ENCODE measurements around the gene SURF2.
"Not testable (repeated sequence)": the region's sequence is repeated elsewhere in the genome, so short reads cannot be mapped to it uniquely, and the experiment has no call there.

Gene SURF2

DNA sequence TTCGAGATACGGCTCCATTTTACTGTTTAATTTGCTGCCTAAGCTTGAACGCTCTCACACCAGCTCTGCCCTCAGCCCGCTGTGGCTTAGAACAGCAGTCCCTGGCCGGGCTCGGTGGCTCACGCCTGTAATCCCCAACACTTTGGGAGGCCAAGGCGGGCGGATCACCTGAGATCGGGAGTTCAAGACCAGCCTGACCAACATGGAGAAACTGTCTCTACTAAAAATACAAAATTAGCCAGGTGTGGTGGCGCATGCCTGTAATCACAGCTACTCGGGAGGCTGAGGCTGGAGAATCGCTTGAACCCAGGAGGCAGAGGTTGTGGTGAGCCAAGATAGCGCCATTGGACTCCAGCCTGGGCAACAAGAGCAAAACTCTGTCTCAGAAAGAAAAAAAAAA lies 20.9 kb downstream of the SURF2 start:
- not testable (repeated sequence) for DNase-seq (ENCODE audit: low read depth)

DNA sequence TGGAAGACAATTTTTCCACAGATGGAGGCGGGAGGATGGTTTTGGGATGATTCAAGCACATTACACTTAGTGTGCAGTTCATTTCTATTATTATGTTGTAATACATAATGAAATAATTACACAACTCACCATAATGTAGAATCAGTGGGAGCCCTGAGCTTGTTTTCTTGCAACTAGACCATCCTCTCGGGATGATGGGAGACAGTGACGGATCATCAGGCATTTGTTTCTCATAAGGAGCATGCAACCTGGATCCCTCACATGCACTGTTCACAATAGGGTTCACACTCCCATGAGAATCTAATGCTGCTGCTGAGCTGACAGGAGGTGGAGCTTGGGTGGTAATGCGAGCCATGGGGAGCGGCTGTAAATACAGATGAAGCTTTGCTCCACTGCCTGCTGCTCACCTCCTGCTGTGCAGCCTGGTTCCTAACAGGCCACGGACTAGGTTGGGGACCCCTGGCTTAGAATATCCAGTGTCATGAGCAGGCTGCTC lies 21.4 kb downstream of the SURF2 start:
- peak; percentile 37 for DNase-seq (ENCODE audit: low read depth)

DNA sequence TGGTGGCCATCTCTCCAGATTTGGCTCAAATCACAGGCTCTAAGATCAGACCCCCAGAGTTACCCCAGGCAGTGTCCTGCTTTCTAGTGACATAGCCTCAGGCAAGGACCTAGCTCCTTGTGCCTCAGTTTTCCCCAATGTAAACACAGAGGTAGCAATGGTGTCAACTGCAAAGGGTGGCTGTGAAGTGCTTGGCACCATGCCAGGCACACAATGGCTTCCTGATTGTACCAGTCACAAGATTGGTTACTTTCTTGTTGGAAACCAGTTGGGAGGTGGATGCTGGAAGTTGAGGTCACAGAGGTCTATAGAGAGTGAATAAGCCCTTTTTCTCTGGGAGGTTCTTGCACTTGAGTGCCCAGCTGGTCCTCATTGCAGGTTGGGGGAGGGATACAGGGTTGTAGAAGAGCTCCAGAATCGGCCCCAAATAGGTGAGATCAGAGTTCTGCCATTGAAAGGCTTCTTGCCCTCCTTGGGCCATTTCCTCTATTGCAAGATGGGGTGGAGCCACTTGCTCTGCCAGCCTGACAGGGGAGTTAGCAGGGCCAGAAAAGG lies 22.1 kb downstream of the SURF2 start:
- no peak for DNase-seq (ENCODE audit: low read depth)

DNA sequence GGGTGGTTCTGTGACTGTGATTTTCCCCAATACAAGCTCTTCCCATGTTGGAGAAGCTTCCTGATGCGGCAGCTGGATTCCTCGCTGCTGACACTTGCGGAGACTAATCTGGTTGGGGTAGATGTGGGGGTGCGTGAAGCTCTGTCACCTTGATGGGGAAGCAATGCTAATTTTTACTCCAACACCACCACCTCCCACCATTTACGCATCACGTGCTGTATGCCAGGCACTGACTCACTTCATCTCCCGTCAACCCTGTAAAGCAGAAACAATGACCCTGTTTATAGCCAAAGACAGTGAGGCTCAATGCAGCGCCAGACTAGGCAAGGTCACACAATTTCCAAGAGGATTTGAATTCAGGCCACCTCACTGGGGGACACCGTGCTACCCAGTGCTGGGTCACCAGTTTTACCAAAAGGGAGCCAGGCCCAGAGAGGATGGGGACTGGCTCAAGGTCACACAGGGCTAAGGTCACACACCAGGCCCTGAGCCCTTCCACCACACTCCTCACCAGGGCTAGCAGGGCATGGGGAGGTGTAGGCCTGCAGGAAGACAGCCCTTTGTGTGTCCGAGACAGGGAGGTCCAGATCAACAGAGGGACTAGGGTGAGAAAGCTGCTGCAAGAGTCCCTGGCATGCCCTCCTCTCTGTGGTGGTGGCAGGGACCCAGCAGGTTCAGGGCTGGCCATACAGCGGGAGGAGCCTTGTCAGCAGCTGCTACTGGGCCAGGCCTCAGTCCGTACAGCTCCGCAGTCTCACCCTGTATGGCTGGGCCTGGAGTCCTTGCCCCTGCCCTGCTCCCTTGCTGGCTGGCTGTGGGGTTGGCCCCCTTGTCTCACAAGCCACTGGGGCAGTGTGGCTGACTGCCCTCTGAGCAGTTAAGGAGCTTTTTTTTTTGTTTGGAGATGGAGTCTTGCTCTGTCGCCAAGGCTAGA lies 23.1 kb downstream of the SURF2 start:
- no peak for DNase-seq (ENCODE audit: low read depth)

DNA sequence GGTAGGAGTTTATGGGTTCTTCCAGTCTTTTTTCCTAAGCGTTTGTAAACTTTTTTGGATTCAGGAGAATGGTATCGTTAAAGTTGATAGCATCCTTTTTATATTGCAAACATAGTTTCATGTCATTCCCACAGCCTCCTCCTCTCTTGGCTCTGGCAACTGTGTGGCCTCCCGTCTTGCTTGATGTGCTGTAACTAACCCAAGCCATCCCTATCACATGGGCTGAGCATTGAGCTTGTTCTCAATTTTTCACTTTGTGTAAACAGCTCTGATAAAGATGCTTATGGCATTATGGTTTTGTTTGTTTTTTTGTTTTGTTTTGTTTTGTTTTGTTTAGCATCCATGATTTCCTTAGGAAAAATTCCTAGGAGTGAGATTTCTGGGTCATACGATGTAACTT lies 24.4 kb downstream of the SURF2 start:
- DNase-seq (ENCODE audit: low read depth): no peak

DNA sequence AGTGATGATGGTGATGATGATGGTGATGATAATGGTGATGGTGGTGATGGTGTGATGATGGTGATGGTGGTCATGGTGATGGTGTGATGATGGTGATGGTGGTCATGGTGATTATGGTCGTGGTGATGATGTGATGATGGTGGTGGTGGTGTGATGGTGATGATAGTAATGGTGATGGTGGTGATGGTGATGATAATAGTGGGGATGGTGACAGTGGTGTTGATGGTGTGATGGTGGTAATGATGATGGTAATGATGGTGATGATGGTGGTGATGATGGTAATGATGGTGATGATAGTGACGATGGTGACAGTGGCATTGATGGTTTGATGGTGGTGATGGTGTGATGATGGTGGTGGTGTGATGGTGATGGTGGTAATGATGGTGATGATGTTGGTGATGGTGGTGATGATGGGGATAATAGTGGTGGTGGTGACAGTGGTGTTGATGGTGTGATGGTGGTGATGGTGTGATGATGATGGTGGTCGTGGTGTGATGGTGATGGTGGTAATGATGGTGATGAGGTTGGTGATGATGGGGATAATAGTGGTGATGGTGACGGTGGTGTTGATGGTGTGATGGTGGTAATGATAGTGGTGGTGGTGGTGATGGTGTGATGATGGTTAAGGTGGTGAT lies 26.3 kb downstream of the SURF2 start:
- DNase-seq (ENCODE audit: low read depth): no peak

DNA sequence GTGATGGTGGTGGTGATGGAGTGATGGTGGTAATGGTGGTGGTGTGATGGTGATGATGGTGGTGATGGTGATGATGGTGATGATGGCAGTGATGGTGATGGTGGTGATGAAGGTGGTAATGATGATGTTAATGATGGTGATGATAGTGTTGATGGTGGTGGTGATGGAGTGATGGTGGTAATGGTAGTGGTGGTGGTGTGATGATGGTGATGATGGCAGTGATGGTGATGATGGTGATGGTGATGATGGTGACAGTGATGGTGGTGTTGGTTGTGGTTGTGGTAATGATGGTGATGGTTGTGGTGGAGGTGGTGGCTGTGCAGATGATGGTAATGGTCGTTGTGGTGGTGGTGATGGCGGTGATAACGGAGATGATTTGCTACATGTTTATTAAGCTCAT lies 27.1 kb downstream of the SURF2 start:
- DNase-seq (ENCODE audit: low read depth): no peak

DNA sequence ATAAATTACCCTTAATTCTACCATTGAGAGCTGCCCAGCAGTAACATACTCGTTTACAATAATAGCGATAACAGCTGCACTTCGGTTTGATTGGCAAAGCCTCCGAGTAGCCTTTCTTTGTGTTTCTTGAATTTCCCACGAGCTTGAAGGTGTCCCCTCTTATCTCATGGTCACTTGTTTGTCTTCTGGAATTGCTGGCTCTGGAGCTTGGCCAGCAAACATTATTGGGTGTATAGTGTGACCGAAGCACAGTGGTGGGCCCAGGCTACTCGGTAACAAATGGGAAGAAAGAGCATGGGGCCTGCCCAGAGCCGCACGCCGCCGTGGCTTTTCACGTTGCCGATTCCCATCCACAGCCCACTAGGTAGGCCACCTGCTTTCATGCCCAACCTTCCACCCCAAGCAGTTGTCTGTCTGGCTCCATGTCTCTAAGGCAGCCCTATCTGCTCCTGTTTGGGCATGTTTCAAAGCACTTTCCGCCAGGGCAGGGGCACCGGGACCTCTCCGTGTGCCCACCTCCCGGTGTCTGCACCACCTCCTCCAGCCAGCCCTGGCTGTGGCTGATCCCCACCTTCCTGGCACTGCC lies 28.5 kb downstream of the SURF2 start:
- DNase-seq (ENCODE audit: low read depth): no peak

DNA sequence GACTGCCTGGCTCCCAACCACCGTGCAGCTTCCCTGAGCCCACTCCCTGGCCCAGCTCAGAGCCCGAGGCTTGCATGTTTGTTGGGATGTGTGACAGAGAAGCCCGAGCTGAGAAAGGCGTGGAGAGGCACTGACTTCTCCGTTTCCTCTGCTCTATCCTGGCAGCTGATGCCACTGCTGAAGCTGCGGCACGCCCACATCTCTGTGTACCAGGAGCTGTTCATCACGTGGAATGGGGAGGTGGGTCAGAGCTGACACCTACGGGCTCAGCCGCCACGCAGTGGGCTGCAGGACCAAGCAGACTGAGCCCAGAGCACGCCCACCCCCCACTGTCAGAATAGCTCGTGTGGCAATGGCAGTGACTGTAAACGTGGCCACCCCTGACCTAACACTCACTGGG lies 29.1 kb downstream of the SURF2 start:
- DNase-seq (ENCODE audit: low read depth): no peak

DNA sequence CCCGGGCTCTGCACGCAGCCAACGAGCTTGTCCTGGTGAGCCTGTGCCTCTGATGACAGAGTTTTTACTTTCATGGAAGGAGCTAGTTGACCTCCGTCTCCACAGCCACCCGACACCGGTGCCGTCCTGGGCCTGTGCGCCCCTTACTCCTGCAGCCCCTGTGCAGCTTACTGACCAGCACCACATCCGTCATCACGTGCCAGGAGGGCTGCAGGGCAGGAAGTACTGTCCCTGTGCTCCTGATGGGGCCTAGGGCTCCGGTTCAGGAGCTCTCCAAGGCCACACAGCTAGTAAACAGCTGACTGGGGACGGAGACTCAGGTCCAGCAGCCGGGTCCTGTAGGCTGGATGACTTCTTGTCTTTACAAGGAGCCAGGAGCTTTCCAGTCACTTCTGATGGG lies 30.0 kb downstream of the SURF2 start:
- DNase-seq (ENCODE audit: low read depth): no peak

DNA sequence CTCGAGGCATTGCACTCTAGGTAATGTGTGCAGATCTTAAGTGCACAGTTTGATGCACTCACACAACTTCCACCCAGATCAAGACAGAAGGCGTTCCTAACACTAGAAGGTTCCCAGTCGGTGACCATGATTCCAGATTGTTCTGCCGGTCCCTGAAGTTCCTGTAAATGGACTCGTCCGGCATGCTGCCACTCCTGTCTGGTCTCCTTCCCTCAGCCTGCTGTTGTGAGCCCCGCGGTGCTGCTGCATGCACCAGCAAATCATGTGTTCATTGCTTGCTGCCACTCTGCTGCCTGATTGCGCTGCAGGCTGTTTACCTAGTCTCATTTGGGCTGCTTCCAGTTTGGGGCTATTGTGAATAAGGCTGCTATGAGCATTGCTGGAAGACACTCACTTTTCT lies 31.3 kb downstream of the SURF2 start:
- DNase-seq (ENCODE audit: low read depth): no peak

DNA sequence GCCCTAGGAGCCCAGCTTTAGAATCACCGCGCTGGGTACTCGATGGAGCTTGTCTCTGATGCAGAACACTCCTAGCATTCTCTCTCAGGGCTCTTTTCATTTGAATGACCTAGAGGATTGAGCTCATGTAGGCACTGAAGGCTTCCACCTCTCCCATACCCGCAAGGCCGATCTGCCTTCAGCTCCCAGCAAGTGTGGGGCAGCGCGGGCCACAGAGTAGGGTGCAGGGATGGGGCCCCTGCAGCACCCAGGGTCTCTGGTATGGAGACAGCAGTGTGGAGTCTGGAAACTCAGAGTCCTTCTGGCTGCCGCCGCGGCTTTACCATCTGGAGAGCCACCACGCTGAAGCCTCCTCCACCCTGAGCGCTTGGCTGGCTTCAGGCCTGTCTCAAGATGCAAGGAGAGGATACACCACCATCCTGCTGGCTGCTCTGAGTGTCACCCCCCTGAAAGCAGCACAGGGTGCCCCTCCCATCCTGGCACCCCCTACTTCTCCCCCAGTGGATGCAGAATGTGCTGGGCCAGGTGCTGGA lies 32.7 kb downstream of the SURF2 start:
- no peak for DNase-seq (ENCODE audit: low read depth)

DNA sequence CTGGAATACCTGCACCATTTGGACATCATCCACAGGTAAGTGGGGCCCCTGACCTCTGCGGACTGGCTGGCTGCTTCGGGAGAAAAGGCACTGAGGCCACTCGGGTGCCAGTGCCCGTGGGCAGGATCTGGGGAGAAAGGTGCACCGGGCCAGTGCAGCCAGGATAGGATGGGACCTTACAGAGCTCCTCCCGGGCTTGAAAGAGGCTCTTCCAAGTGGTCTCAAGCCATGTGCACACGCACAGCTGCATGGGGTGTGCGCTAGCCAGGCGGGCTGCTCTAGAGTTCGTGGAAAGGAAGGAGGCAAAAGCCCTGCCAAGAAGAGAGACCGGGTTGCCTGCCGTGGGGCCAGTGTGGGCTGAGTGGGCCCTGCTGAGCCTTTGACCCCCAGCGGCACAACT lies 33.2 kb downstream of the SURF2 start:
- DNase-seq (ENCODE audit: low read depth): no peak

DNA sequence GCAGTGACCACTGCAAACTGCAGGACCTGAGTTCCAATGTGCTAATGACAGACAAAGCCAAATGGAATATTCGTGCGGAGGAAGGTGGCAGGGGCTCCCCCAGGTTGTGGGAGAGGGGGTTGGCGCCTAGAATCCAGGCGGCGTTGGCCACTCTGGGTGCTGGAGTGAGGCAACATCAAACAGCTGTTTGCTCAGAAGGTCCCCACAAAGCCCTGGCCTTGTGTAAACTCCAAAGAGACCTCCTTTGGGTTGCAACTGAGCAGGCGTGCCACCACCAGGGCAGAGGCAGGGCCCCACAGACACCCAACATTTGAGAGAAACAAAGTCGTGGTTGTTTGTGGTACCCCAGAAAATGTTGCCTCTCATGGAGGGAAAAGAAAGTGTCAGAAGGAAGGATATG lies 34.4 kb downstream of the SURF2 start:
- DNase-seq (ENCODE audit: low read depth): no peak

DNA sequence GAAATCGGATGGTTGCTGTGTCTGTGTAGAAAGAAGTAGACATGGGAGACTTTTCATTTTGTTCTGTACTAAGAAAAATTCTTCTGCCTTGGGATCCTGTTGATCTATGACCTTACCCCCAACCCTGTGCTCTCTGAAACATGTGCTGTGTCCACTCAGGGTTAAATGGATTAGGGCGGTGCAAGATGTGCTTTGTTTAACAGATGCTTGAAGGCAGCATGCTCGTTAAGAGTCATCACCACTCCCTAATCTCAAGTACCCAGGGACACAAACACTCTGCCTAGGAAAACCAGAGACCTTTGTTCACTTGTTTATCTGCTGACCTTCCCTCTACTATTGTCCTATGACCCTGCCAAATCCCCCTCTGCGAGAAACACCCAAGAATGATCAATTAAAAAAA lies 35.1 kb downstream of the SURF2 start:
- DNase-seq (ENCODE audit: low read depth): not testable (repeated sequence)

DNA sequence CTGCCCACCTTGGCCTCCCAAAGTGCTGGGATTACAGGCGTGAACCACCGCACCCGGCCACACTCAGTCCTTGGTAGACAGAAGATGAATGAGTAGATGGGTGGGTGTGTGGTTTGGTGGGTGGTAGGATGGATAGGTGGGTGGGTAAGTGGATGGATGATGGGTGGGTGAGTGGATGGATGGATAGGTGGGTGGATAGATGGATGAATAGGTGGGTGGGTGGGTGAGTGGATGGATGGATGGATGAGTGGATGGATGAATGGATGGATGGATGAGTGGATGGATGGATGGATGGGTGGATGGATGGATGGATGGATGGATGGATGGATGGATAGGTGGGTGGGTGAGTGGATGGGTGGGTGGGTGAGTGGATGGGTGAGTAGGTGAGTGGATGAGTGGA lies 36.0 kb downstream of the SURF2 start:
- DNase-seq (ENCODE audit: low read depth): not testable (repeated sequence)

DNA sequence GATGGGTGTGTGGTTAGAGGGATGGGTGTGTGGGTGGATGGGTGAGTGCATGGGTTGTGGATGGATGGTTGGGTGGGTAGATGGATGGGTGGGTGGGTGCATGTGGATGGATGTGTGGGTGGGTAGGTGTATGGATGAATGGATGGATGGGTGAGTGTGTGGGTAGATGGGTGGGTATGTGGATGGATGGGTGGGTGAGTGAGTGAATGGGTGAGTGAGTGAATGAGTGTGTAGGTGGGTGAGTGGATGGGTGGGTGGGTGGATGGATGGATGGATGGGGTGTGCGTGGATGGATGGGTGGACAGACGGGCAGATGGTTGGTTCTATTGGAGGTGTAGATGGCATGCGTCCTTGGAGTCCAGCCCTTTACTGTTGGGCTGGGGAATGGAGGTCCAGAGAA lies 37.0 kb downstream of the SURF2 start:
- DNase-seq (ENCODE audit: low read depth): no peak

DNA sequence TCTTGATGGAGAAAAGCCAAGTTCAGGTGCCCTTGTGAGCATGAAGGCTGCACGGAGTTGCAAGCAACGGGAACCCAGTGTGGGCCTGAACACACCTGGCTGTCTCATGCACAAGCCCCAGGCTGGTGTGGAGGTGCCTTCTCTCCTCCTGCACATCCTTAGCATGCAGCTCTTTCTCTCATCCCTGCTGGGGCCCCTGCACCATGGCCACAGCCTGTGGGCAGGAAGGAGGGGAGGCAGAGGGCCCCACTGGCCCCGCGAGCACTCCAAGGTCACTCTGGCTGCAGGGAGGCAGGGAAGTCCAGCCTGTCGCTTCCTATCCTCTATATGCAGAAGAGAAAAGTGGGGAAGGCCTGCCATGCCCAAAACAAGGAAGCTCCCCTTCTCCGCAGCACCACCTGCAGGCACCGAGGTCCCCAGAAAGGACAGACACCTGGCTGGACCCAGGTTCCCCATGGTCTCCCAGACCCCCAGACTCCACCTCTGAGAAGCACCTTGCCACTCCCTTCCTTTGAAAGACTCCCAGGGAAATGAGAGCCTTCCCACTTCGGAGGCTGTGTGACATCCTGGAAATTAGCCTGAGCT lies 38.4 kb downstream of the SURF2 start:
- no peak for DNase-seq (ENCODE audit: low read depth)

DNA sequence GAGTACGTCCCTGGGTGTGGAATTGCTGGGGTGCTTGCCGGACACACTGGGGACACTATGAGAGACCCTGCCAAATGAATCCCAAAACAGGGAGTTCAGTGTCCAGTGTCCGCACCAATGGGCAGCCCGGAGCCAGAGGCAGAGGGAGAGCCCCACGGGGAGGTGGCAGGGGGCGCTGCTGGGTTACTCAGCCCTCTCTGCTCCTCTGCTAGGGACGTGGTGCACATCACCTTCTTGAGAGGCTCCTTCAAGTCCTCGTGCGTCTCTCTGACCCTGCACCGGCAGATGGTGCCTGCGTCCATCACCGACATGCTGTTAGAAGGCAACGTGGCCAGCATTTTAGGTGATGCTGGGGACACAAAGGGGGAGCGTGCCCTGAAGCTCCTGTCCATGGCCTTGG lies 40.6 kb downstream of the SURF2 start:
- no peak for DNase-seq (ENCODE audit: low read depth)

DNA sequence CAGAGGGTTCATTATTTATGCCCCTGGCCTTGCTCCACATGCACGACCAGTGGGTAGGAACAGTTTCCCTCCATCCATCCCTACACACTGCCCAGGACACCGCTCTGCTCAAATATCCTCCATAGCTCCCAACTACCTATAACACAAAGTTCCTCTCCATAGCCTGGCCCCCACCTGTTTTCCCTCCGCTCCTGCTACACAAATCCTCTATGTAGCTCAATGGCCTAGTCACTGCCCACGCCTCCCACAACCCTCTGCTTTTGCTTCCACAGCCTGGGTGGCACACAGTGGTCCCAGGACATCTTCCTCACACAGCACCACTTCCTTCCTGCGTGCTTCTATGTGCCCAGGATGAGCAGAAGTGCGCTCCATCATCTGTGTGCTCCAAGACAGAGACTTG lies 41.0 kb downstream of the SURF2 start:
- DNase-seq (ENCODE audit: low read depth): no peak

DNA sequence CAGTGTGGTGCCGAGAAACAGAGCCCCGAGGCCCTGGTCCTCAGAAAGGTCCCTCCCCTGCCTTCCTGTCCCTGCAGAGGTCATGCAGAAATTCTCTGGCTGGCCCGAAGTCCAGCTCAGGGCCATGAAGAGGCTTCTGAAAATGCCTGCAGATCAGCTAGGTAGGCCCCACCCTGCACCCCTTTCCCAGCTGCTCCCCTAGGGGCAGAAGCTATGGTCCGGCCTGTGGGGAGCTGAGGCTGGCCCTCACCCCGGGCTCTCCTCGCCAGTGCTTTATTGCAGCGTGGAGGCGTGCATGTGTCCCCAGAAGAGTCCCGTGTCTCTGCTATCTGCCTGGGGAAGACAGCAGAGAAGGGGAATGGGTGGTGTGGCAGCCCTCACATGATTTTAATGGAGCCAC lies 41.5 kb downstream of the SURF2 start:
- DNase-seq (ENCODE audit: low read depth): no peak

DNA sequence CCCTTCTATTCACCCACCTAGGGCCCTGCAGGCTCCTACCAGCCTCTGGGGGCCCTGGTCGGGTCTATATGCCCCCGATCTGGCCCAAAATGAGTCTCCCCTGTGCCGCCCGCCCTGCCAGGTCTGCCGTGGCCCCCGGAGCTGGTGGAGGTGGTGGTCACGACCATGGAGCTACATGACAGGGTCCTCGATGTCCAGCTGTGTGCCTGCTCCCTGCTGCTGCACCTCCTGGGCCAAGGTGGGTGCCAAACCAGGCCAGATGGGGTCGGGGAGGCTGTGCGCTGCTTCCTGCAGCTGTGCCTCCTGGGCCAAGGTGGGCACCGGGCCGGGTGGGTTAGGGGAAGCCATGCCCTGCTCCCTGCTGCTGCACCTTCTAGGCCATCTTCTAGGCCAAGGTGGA lies 43.9 kb downstream of the SURF2 start:
- DNase-seq (ENCODE audit: low read depth): no peak

Measured in HS-5 (cell line).